HepG2 (cell line): Measurements from ENCODE around the gene PGGT1B. TPM values are rescaled to one million over a fixed set of nuclear protein-coding genes. Genes with fewer than 3 reads are reported as not detected.

ENCODE experiments used
- AHDC1 ChIP-seq: sonication (generic); formaldehyde crosslinking; IDR thresholded peaks from 2 replicates; pipeline ENCODE4 v1.5.1; 2020; ENCODE audit warnings: mild to moderate bottlenecking, missing genetic modification reagents, borderline replicate concordance
- CBX1 ChIP-seq: IDR thresholded peaks from one replicate; pipeline ENCODE4 v1.6.1; 2016; ENCODE audit warnings: antibody characterized with exemption, low read depth
- EHMT2 ChIP-seq: fragments of 200-600 bp; sonication (generic); IDR thresholded peaks from 2 replicates; pipeline ENCODE4 v1.7.0; 2017; ENCODE audit warnings: antibody characterized with exemption, low read depth, low read length, borderline replicate concordance
- FOXM1 ChIP-seq: sonication (generic); formaldehyde crosslinking; IDR thresholded peaks from 2 replicates; pipeline ENCODE4 v1.5.0; 2020; ENCODE audit warnings: missing genetic modification reagents
- HHEX ChIP-seq: IDR thresholded peaks from 2 replicates; pipeline ENCODE4 v1.6.1; 2016; ENCODE audit warnings: control low read depth
- HINFP ChIP-seq: sonication (generic); formaldehyde crosslinking; IDR thresholded peaks from 2 replicates; pipeline ENCODE4 v1.4.0; 2020; ENCODE audit warnings: low read depth, mild to moderate bottlenecking, missing genetic modification reagents
- KLF6 ChIP-seq: IDR thresholded peaks from 2 replicates; pipeline ENCODE4 v1.8.0; 2016; ENCODE audit warnings: missing biosample characterization, missing genetic modification reagents
- MAFF ChIP-seq: IDR thresholded peaks from 2 replicates; pipeline ENCODE4 v1.6.1; 2011; ENCODE audit warnings: low read depth, low read length, improper control_type of control experiment
- MEIS1 ChIP-seq: sonication (generic); formaldehyde crosslinking; IDR thresholded peaks from 2 replicates; pipeline ENCODE4 v1.9.0; 2021; ENCODE audit warnings: mild to moderate bottlenecking, missing genetic modification reagents, moderate library complexity, borderline replicate concordance
- MEIS2 ChIP-seq: sonication (generic); formaldehyde crosslinking; IDR thresholded peaks from 2 replicates; pipeline ENCODE4 v1.9.0; 2021; ENCODE audit warnings: mild to moderate bottlenecking, missing genetic modification reagents
- USF2 ChIP-seq, 2 experiments: sonication (generic) in 1 of 2; formaldehyde crosslinking in 1 of 2; IDR thresholded peaks; 2 replicates each; pipeline versions ENCODE4 v1.5.1 to v1.6.1; 2011 to 2020; ENCODE audit warnings: borderline replicate concordance in 1 of 2, low read depth in 1 of 2, low read length in 1 of 2, mild to moderate bottlenecking in 1 of 2, missing genetic modification reagents in 1 of 2, moderate library complexity in 1 of 2
- ZNF44 ChIP-seq: sonication (generic); formaldehyde crosslinking; IDR thresholded peaks from 2 replicates; pipeline ENCODE4 v1.5.1; 2020; ENCODE audit warnings: mild to moderate bottlenecking, missing genetic modification reagents
- ZNF678 ChIP-seq: sonication (generic); formaldehyde crosslinking; IDR thresholded peaks from 2 replicates; pipeline ENCODE4 v1.4.0; 2020; ENCODE audit warnings: mild to moderate bottlenecking, missing genetic modification reagents
- polyA plus RNA-seq, 8 experiments: library from polyadenylated mRNA; depleted of rRNA in 3 of 8; stranded (reverse) in 7 of 8; unstranded in 1 of 8; fragments of >200 nt; fragmentation: Illumina TruSeq in 4 of 8; extraction: Trizol in 4 of 8; gene quantifications; 2 replicates each; pipeline versions ENCODE4 v1.2.1 to v1.2.3, GENCODE V29; 2011 to 2016; ENCODE audit warnings: low read depth in 4 of 8, missing spikeins in 1 of 8, mixed read lengths in 1 of 8; ENCODE audit not compliant: insufficient read depth in 1 of 8
- total RNA-seq, 5 experiments: library from RNA; depleted of rRNA; stranded (reverse); fragments of >200 nt; fragmentation: Illumina TruSeq; extraction: Trizol; gene quantifications; 2 replicates each; pipeline ENCODE4 v1.2.3, GENCODE V29; 2016; ENCODE audit warnings: low read depth in 1 of 5

PGGT1B gene
- total and polyA plus RNA-seq, 2 of the 13 experiments (the other 11 are each of a cell fraction or from before 2014, with no cell fraction given) = 2.4 to 42.7 TPM

- TF ChIP-seq ZNF44 (CRISPR knock-in tag) = no peak; the same call in 1 of the 2 replicates
- TF ChIP-seq HINFP (CRISPR knock-in tag) = no peak; the same call in 1 of the 2 replicates
- TF ChIP-seq ZNF678 (CRISPR knock-in tag) = no peak
- TF ChIP-seq FOXM1 (CRISPR knock-in tag) = no peak
- TF ChIP-seq MEIS2 (CRISPR knock-in tag) = peak; percentile 60; the same call in 1 of the 2 replicates
- TF ChIP-seq MEIS1 = no peak
- TF ChIP-seq USF2 (IDR thresholded peaks at IDR 0.05; ENCODE audit: low read depth, low read length) = no peak
- TF ChIP-seq USF2 (CRISPR knock-in tag; IDR thresholded peaks at IDR 0.05; ENCODE audit: borderline replicate concordance) = no peak
- TF ChIP-seq AHDC1 (CRISPR knock-in tag) = no peak
- peak; percentile 95 for TF ChIP-seq EHMT2
- TF ChIP-seq MAFF = no peak
- no peak for TF ChIP-seq CBX1
- no peak for TF ChIP-seq HHEX
- TF ChIP-seq KLF6 (CRISPR knock-in tag) = 0 out of 2 replicates have a peak, but pooled peaks have one; percentile 39
Observed at GRCh38 chr5:115262321-115263077, at the start of gene PGGT1B (continued).
